ENCODE results near the gene PHF21A.

- TF ChIP-seq POLR2A (IDR thresholded peaks at IDR 0.05; ENCODE audit: insufficient read depth in 1 of 2, low read depth in 2 of 2, low read length in 2 of 2) (no peak), HIVEP1 (CRISPR knock-in tag; IDR thresholded peaks at IDR 0.05) (no peak), ZNF607 (CRISPR knock-in tag; IDR thresholded peaks at IDR 0.05; ENCODE audit: borderline replicate concordance) (no peak), ZNF614 (CRISPR knock-in tag; IDR thresholded peaks at IDR 0.05; ENCODE audit: borderline replicate concordance) (no peak), KLF16 (CRISPR knock-in tag; IDR thresholded peaks at IDR 0.05) (no peak)
Observed at GRCh38 chr11:46079662-46080061, 41.6 kb downstream of the PHF21A start.
